Subcutaneous adipose tissue (tissue), 4 donors: ENCODE measurements around the gene BEND3. TPM values are rescaled to one million over a fixed set of nuclear protein-coding genes. Genes with fewer than 3 reads are reported as not detected.

ENCODE experiments used
- total RNA-seq, 4 donors: library from RNA; depleted of rRNA; stranded (reverse); fragments of >200 nt; gene quantifications; one replicate each; pipeline ENCODE4 v1.1.0, GENCODE V29; 2016
- TF ChIP-seq, protein P1 (sequence below): fragments of 450-650 bp; IDR thresholded peaks from one replicate; pipeline ENCODE4 v1.5.1; 2016; ENCODE audit warnings: low read depth, mild to moderate bottlenecking, control low read depth, antibody characterized with exemption, moderate library complexity

The BEND3 gene
- total RNA-seq, 4 donors from 2014 or later, result 0.66 to 1.1 (median 0.92) TPM

GRCh38 chr6:107083921-107084320, 31.4 kb downstream of the BEND3 start:
- TF ChIP-seq, protein P1, sequence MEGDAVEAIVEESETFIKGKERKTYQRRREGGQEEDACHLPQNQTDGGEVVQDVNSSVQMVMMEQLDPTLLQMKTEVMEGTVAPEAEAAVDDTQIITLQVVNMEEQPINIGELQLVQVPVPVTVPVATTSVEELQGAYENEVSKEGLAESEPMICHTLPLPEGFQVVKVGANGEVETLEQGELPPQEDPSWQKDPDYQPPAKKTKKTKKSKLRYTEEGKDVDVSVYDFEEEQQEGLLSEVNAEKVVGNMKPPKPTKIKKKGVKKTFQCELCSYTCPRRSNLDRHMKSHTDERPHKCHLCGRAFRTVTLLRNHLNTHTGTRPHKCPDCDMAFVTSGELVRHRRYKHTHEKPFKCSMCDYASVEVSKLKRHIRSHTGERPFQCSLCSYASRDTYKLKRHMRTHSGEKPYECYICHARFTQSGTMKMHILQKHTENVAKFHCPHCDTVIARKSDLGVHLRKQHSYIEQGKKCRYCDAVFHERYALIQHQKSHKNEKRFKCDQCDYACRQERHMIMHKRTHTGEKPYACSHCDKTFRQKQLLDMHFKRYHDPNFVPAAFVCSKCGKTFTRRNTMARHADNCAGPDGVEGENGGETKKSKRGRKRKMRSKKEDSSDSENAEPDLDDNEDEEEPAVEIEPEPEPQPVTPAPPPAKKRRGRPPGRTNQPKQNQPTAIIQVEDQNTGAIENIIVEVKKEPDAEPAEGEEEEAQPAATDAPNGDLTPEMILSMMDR, result no peak

GRCh38 chr6:107083047-107083768, 32.1 kb downstream of the BEND3 start:
- TF ChIP-seq, protein P1, result no peak

- TF ChIP-seq, protein P1, result no peak
Observed at GRCh38 chr6:107082045-107082444, 33.3 kb downstream of the BEND3 start.

DNA sequence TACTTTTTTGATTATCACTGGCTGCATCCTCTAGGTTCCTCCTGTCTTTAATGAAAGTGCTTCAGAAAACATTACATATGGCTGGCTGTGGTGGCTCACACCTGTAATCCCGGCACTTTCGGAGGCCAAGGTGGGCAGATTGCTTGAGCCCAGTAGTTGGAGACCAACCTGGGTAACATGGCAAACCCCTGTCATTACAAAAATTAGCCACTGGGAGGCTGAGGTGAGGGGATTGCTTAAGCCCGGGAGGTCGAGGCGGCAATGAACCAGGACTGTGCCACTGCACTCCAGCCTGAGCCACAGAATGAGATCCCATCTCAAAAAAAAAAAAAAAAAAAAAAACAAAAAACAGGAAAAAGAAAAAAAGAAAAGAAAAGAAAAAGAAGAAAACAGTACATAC, 35.3 kb downstream of the BEND3 start:
- TF ChIP-seq, protein P1, result no peak

DNA sequence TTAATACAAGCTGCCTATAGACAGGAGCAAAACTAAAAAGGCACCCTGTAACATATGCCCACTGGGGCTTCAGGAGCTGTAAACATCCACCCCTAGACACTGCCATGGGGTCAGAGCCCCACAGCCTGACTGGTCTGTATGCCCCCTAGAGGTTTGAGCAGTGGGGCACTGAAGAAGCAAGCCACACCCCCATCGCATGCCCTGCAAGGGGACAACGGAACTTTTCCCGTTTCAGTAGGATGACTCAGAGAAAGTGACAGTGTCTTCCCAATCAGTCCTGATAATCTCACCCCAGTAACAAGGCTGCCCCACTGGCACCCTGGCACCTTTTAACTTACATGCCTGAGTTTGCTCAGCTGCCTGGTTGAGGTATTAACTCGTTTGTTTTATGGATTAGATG, 35.9 kb downstream of the BEND3 start:
- TF ChIP-seq, protein P1, result no peak

DNA sequence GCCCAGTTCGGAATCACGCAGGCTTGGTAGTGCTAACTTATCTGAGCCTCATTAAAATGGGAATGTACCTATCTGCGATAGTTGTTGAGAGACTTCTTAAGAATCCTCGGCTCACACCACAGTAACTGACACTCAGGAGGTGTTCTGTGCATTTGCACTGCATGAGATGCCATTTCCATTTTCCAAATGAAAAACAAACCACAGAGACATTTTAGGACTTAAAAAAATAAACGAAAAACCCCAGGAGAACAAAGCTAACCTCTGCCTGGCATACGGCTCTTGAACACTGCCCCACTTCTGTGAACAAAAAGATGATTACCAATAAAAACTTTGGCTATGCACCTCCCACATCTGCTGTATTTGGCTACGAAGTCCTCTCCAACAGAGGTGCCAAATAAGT, 37.6 kb downstream of the BEND3 start:
- TF ChIP-seq, protein P1, result no peak

GRCh38 chr6:107075951-107076381, 39.3 kb downstream of the BEND3 start:
- TF ChIP-seq, protein P1, result no peak
